Activated naive CD8-positive, alpha-beta T cell treated with anti-CD3 and anti-CD28 coated beads for 36 hours (primary cell): ENCODE data around the gene CRYGC. TPM values are rescaled to one million over a fixed set of nuclear protein-coding genes. Genes with fewer than 3 reads are reported as not detected.

Experiments used
- DNase-seq: peaks from one replicate; pipeline ENCODE4 v3.0.0; 2021
- H3K27ac Mint-ChIP-seq: one replicate; pipeline ENCODE4 v1.8.0; 2022; ENCODE audit warnings: mild to moderate bottlenecking, moderate library complexity, mixed read lengths
- H3K27me3 Mint-ChIP-seq: one replicate; pipeline ENCODE4 v1.8.0; 2022; ENCODE audit warnings: mild to moderate bottlenecking, mixed read lengths
- H3K36me3 Mint-ChIP-seq: one replicate; pipeline ENCODE4 v1.8.0; 2021; ENCODE audit warnings: mild to moderate bottlenecking, mixed read lengths
- H3K4me1 Mint-ChIP-seq: one replicate; pipeline ENCODE4 v1.8.0; 2021; ENCODE audit warnings: mixed read lengths
- H3K4me3 Mint-ChIP-seq: one replicate; pipeline ENCODE4 v1.8.0; 2022; ENCODE audit warnings: mild to moderate bottlenecking, moderate library complexity, mixed read lengths
- H3K9me3 Mint-ChIP-seq: one replicate; pipeline ENCODE4 v1.8.0; 2022; ENCODE audit warnings: mixed read lengths
- total RNA-seq, 2 experiments: library from RNA; stranded (reverse); gene quantifications; one replicate each; pipeline ENCODE4 v1.2.3, GENCODE V29; 2021

Gene CRYGC
- total RNA-seq, 2 experiments from 2014 or later = not detected

DNA sequence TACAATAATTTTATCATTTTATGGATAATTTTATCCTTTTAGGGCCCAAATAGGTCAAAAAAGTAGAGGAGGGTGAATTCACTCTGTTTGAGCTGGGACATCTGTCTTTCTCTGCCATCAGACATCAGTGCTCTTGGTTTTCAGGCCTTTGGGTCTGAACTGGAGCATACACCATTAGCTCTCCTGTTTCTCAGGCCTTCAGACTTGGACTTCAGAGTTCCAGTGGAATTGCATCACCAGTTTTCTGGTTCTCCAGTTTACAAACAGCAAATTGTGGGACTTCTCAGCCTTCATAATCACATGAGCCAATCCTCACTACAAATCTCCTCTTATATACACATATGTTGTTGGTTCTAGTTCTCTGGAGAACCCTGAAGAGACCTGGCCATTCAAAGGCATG, 39.2 kb downstream of the CRYGC start:
- H3K4me3 Mint-ChIP-seq = no peak overlapping the region
- no peak for DNase-seq
- H3K36me3 Mint-ChIP-seq = no peaks in the 10 kb centered on the region
- H3K9me3 Mint-ChIP-seq = peaks cover 3% of the 10 kb centered on the region
- H3K4me1 Mint-ChIP-seq = no peaks in the 10 kb centered on the region
- no peak overlapping the region for H3K27ac Mint-ChIP-seq
- no peaks in the 10 kb centered on the region for H3K27me3 Mint-ChIP-seq

DNA sequence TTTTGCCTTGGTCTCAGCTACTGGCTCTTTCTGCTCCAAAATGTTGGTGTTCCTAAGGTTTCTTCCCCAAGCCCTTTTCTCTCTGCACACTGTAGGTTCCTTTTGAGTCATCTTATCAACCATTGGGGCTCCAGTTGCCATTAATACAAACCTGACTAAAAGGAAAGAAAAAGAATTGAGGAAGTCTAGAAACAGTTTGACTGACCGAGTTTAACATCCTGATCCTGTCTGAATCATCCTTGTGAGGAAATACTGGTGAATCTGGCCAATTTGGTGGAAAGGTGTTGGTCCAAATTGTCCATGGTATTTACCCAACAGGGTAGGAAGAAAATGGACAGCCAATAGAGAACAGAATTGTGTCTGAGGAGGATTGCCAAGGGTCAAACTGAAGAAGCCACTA, 43.6 kb downstream of the CRYGC start:
- H3K9me3 Mint-ChIP-seq = peaks cover 3% of the 10 kb centered on the region
- H3K4me1 Mint-ChIP-seq = no peaks in the 10 kb centered on the region
- DNase-seq = no peak
- peaks cover 4% of the 10 kb centered on the region for H3K27me3 Mint-ChIP-seq
- H3K27ac Mint-ChIP-seq = no peak overlapping the region
- no peaks in the 10 kb centered on the region for H3K36me3 Mint-ChIP-seq
- no peak overlapping the region for H3K4me3 Mint-ChIP-seq

DNA sequence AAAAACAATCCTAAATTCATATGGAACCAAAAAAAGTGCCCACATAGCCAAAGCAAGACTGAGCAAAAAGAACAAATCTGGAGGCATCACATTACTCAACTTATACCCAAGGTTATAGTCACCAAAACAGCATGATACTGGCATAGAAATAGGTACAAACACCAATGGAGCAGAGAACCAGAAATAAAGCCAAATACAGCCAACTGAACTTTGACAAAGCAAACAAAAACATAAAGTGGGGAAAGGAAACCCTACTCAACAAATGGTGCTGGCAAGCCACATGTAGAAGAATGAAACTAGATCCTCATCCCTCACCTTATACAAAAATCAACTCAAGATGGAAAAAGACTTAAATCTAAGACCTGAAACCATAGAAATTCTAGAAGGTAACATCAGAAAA, 45.8 kb downstream of the CRYGC start:
- H3K4me1 Mint-ChIP-seq = no peaks in the 10 kb centered on the region

More for the DNA sequence above, 45.8 kb downstream of the CRYGC start:
- no peak overlapping the region for H3K4me3 Mint-ChIP-seq
- H3K27ac Mint-ChIP-seq = no peak overlapping the region
- peaks cover 8% of the 10 kb centered on the region for H3K27me3 Mint-ChIP-seq
- no peak for DNase-seq
- H3K36me3 Mint-ChIP-seq = no peaks in the 10 kb centered on the region
- peaks cover 2% of the 10 kb centered on the region for H3K9me3 Mint-ChIP-seq

Other genes starting within 250 kb of the CRYGC start
- gene PLEKHM3, start 104.3 kb downstream of the CRYGC start, total RNA-seq = 1 to 10 TPM; 4.5 to 4.8 TPM
- gene CRYGD, start 5.3 kb downstream of the CRYGC start, total RNA-seq = not detected
- not detected for gene CRYGB, start 16.3 kb upstream of the CRYGC start, total RNA-seq
- not detected for gene CRYGA, start 33.8 kb upstream of the CRYGC start, total RNA-seq
- gene C2orf80, start 60.2 kb upstream of the CRYGC start, total RNA-seq = not detected
- 10 to 100 TPM; 14.3 to 18.3 TPM for gene IDH1, start 125.2 kb upstream of the CRYGC start, total RNA-seq
- gene PIKFYVE, start 136.4 kb upstream of the CRYGC start, total RNA-seq = 10 to 100 TPM; 13.5 to 13.6 TPM